Suprapubic skin (tissue), 3 donors: ENCODE measurements around the gene ZACN.

ENCODE experiments used
- EP300 ChIP-seq: sonication (generic); formaldehyde crosslinking; IDR thresholded peaks from one replicate; pipeline ENCODE4 v1.6.1; 2017; ENCODE audit warnings: antibody characterized with exemption
- POLR2A ChIP-seq, 2 donors: fragments of 450-650 bp; IDR thresholded peaks; one replicate each; pipeline ENCODE4 v1.6.1; 2017; ENCODE audit warnings: antibody characterized with exemption in 2 of 2, mild to moderate bottlenecking in 2 of 2, moderate library complexity in 2 of 2
- TF ChIP-seq, protein P1 (sequence below), 2 donors: fragments of 200-600 bp in 1 of 2; fragments of 450-650 bp in 1 of 2; sonication (generic) in 1 of 2; IDR thresholded peaks; one replicate each; pipeline ENCODE4 v1.5.1; 2016 to 2019; ENCODE audit warnings: antibody characterized with exemption in 2 of 2, mild to moderate bottlenecking in 1 of 2, moderate library complexity in 1 of 2

- TF ChIP-seq, protein P1, sequence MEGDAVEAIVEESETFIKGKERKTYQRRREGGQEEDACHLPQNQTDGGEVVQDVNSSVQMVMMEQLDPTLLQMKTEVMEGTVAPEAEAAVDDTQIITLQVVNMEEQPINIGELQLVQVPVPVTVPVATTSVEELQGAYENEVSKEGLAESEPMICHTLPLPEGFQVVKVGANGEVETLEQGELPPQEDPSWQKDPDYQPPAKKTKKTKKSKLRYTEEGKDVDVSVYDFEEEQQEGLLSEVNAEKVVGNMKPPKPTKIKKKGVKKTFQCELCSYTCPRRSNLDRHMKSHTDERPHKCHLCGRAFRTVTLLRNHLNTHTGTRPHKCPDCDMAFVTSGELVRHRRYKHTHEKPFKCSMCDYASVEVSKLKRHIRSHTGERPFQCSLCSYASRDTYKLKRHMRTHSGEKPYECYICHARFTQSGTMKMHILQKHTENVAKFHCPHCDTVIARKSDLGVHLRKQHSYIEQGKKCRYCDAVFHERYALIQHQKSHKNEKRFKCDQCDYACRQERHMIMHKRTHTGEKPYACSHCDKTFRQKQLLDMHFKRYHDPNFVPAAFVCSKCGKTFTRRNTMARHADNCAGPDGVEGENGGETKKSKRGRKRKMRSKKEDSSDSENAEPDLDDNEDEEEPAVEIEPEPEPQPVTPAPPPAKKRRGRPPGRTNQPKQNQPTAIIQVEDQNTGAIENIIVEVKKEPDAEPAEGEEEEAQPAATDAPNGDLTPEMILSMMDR (IDR thresholded peaks at IDR 0.05): no peak
- TF ChIP-seq EP300 (no peak), POLR2A (IDR thresholded peaks at IDR 0.05) (no peak)
These were observed 45.8 kb downstream of the ZACN start for GRCh38 chr17:76124582-76125390.
